PC-3 (cell line): Measurements from ENCODE around the gene GRIP1. TPM values are rescaled to one million over a fixed set of nuclear protein-coding genes. Genes with fewer than 3 reads are reported as not detected.
A peak's percentile ranks its signal among the peaks of the same experiment; 100 is the strongest.

Source experiments
- ATAC-seq: fragments of 200-7000 bp; cut with Tn5 transposase; 2 replicates; pipeline ENCODE4 v1.9.1; 2020; ENCODE audit warnings: mild to moderate bottlenecking, moderate library complexity
- BruUV-seq: library from RNA; stranded (reverse); fragments of 400-500 nt; replicated peaks from 2 replicates; lab custom pipeline; 2021; lab: Mats Ljungman, UMichigan
- CTCF ChIA-PET: fragments of 300-600 bp; sonication (Branson Sonifier 250); formaldehyde crosslinking; loops from one replicate; lab custom pipeline; 2022; ENCODE audit warnings: antibody characterized with exemption; lab: Charles Lee
- POLR2A ChIA-PET: fragments of 300-600 bp; sonication (Branson Sonifier 250); formaldehyde crosslinking; loops from one replicate; lab custom pipeline; 2022; ENCODE audit warnings: antibody characterized with exemption; ENCODE audit not compliant: unreplicated experiment; lab: Charles Lee
- DNase-seq: peaks from one replicate; pipeline ENCODE4 v3.0.0-alpha.2; 2015
- H2AFZ ChIP-seq: fragments of 300-600 bp; sonication (generic); 2 replicates; pipeline ENCODE4 v1.6.0; 2016; ENCODE audit warnings: antibody characterized with exemption, low read length
- H3F3A ChIP-seq: fragments of 300-600 bp; sonication (generic); one replicate; pipeline ENCODE4 v1.6.0; 2017; ENCODE audit warnings: antibody characterized with exemption, low read length, control low read depth, mild to moderate bottlenecking; ENCODE audit not compliant: unreplicated experiment
- H3K27ac ChIP-seq: fragments of 300-600 bp; sonication (generic); 2 replicates; pipeline ENCODE4 v1.5.1; 2016; ENCODE audit warnings: mild to moderate bottlenecking, low read length
- H3K27me3 ChIP-seq: fragments of 300-600 bp; sonication (generic); 2 replicates; pipeline ENCODE4 v1.6.1; 2016; ENCODE audit warnings: low read length, mixed read lengths
- H3K36me3 ChIP-seq: fragments of 300-600 bp; sonication (generic); 2 replicates; pipeline ENCODE4 v1.6.1; 2016; ENCODE audit warnings: low read depth, mixed run types, low read length, mixed read lengths
- H3K4me1 ChIP-seq: fragments of 300-600 bp; sonication (generic); 2 replicates; pipeline ENCODE4 v1.5.1; 2016; ENCODE audit warnings: low read length; ENCODE audit not compliant: insufficient read depth
- H3K4me2 ChIP-seq: fragments of 300-600 bp; sonication (generic); 2 replicates; pipeline ENCODE4 v1.6.0; 2016; ENCODE audit warnings: low read length
- H3K4me3 ChIP-seq: fragments of 300-600 bp; sonication (generic); 2 replicates; pipeline ENCODE4 v1.5.1; 2016; ENCODE audit warnings: mild to moderate bottlenecking, low read length, mixed read lengths
- H3K79me2 ChIP-seq: fragments of 300-600 bp; sonication (generic); 2 replicates; pipeline ENCODE4 v1.6.1; 2017; ENCODE audit warnings: low read length, mixed read lengths
- H3K9ac ChIP-seq: fragments of 300-600 bp; sonication (generic); 2 replicates; pipeline ENCODE4 v1.6.0; 2016; ENCODE audit warnings: mild to moderate bottlenecking, low read length
- H3K9me2 ChIP-seq: fragments of 300-600 bp; sonication (generic); replicated peaks from 2 replicates; pipeline ENCODE4 v1.6.1; 2016; ENCODE audit warnings: mixed run types, low read length, mixed read lengths
- H3K9me3 ChIP-seq: fragments of 300-600 bp; sonication (generic); 2 replicates; pipeline ENCODE4 v1.6.1; 2016; ENCODE audit warnings: low read length, mixed read lengths
- H4K20me1 ChIP-seq: fragments of 300-600 bp; sonication (generic); 2 replicates; pipeline ENCODE4 v1.6.1; 2016; ENCODE audit warnings: low read length, mixed read lengths
- CTCF ChIP-seq: fragments of 300-600 bp; sonication (generic); conservative IDR thresholded peaks from 2 replicates; pipeline ENCODE4 v1.5.1; 2017; ENCODE audit warnings: antibody characterized with exemption, low read depth, mild to moderate bottlenecking, low read length
- EZH2 ChIP-seq: fragments of 300-600 bp; sonication (generic); IDR thresholded peaks from one replicate; pipeline ENCODE4 v1.6.1; 2017; ENCODE audit warnings: antibody characterized with exemption, mild to moderate bottlenecking, low read length; ENCODE audit not compliant: unreplicated experiment
- EZH2phosphoT487 ChIP-seq: fragments of 300-600 bp; sonication (generic); IDR thresholded peaks from 2 replicates; pipeline ENCODE4 v1.6.1; 2018; ENCODE audit warnings: mild to moderate bottlenecking, antibody characterized with exemption, low read length, borderline replicate concordance
- intact Hi-C: fragments of 100-400 bp; cut with micrococcal nuclease; formaldehyde crosslinking; loops from 2 replicates; pipeline ENCODE4 v1.9.0; 2023
- total RNA-seq: library from RNA; depleted of rRNA; stranded (reverse); fragments of >200 nt; gene quantifications from 2 replicates; pipeline ENCODE4 v1.2.3, GENCODE V29; 2014

The GRIP1 gene
- total RNA-seq, 1 experiment from 2014 or later: 2.0 TPM

GRCh38 chr12:66598608-66599007 is 80.3 kb downstream of the GRIP1 start:
- Histone ChIP-seq H3K4me1 (peaks cover 8% of the 10 kb centered on the region; the same call in 1 of the 2 replicates), H3F3A (no peaks in the 10 kb centered on the region), H3K27ac (no peak overlapping the region), H3K9ac (no peak overlapping the region), H3K9me3 (no peaks in the 10 kb centered on the region), H2AFZ (no peak overlapping the region), H4K20me1 (no peaks in the 10 kb centered on the region), H3K9me2 (no peaks in the 10 kb centered on the region), H3K4me2 (no peak overlapping the region), H3K4me3 (no peak overlapping the region), H3K79me2 (no peaks in the 10 kb centered on the region), H3K36me3 (no peaks in the 10 kb centered on the region), H3K27me3 (0 out of 2 replicates have a peak, but pooled peaks cover 3% of the 10 kb centered on the region)
- no peak for TF ChIP-seq CTCF
- TF ChIP-seq EZH2: no peak
- TF ChIP-seq EZH2phosphoT487: no peak
- POLR2A ChIA-PET: no interaction called here
- ATAC-seq: no peak
- no peak for DNase-seq
- intact Hi-C loops: no loop called here
- CTCF ChIA-PET: no interaction called here
- BruUV-seq: no TSS peak

DNA sequence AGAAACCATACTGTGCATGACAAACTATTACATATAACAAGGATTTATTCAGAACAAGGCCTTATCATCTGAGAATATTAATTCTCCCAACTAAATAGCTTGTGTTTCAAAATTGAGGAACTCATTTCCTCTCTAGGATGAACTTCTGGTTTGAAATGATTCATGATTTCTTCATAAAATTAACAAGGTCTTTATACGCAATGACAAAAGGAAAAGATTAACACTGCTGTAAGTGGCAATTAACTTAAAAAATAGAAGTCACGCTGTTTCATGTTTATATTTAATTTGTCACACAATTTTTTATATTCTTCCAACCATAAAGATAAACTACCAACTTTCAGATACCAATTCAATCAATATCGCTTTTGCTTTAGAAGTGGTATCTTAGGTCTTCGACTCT is 80.8 kb downstream of the GRIP1 start:
- no peak for ATAC-seq
- no TSS peak for BruUV-seq
- Histone ChIP-seq H4K20me1 (no peaks in the 10 kb centered on the region), H3K27me3 (0 out of 2 replicates have a peak, but pooled peaks cover 3% of the 10 kb centered on the region), H3K27ac (no peak overlapping the region), H3K4me2 (no peak overlapping the region), H3K4me3 (no peak overlapping the region), H3K9me2 (no peaks in the 10 kb centered on the region), H3K9me3 (no peaks in the 10 kb centered on the region), H2AFZ (no peak overlapping the region), H3F3A (no peaks in the 10 kb centered on the region), H3K36me3 (no peaks in the 10 kb centered on the region), H3K79me2 (no peaks in the 10 kb centered on the region), H3K9ac (no peak overlapping the region), H3K4me1 (peaks cover 8% of the 10 kb centered on the region; the same call in 1 of the 2 replicates)
- intact Hi-C loops: no loop called here
- ChIA-PET CTCF (no interaction called here), POLR2A (no interaction called here)
- TF ChIP-seq CTCF (no peak), EZH2phosphoT487 (no peak), EZH2 (no peak)
- DNase-seq: no peak

DNA sequence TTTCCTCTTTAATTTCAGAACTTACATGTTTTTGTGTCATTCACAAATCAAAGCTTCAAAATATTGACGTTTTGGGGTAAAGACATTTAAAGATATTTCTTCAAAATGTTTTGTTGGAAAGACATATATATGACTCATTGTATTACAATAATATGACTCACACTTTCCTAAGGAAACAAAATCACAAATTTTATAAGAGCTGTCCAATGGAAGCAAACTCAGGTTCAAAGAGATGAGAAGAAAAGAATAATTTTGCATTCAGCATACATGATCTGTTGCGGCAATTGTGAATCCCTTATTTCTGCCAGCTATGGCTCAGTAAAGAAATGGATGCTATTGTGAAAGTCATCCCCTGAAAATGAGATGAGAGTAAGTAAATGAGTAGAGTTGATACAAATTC is 82.7 kb downstream of the GRIP1 start:
- Histone ChIP-seq H3K9me2 (no peaks in the 10 kb centered on the region), H3K27me3 (0 out of 2 replicates have a peak, but pooled peaks cover 3% of the 10 kb centered on the region), H3K9ac (no peak overlapping the region), H3K4me1 (peaks cover 8% of the 10 kb centered on the region; the same call in 1 of the 2 replicates), H3K27ac (no peak overlapping the region), H3K36me3 (no peaks in the 10 kb centered on the region), H3K4me3 (no peak overlapping the region), H3F3A (no peaks in the 10 kb centered on the region), H3K79me2 (no peaks in the 10 kb centered on the region), H2AFZ (no peak overlapping the region), H4K20me1 (no peaks in the 10 kb centered on the region), H3K4me2 (no peak overlapping the region), H3K9me3 (no peaks in the 10 kb centered on the region)
- TF ChIP-seq EZH2phosphoT487 (no peak), EZH2 (no peak)
- BruUV-seq: no TSS peak
- peak; percentile 67 for ATAC-seq
- ChIA-PET CTCF (no interaction called here), POLR2A (no interaction called here)
- peak; percentile 75 for DNase-seq
- intact Hi-C loops: no loop called here
